ENCODE data around the gene FBXL7. TPM values are rescaled to one million over a fixed set of nuclear protein-coding genes. Genes with fewer than 3 reads are reported as not detected.

FBXL7 gene
- total and polyA plus RNA-seq, 2 of the 8 experiments (the other 6 are each of a cell fraction or from before 2014, with no cell fraction given): 17.7 to 17.8 TPM

DNA sequence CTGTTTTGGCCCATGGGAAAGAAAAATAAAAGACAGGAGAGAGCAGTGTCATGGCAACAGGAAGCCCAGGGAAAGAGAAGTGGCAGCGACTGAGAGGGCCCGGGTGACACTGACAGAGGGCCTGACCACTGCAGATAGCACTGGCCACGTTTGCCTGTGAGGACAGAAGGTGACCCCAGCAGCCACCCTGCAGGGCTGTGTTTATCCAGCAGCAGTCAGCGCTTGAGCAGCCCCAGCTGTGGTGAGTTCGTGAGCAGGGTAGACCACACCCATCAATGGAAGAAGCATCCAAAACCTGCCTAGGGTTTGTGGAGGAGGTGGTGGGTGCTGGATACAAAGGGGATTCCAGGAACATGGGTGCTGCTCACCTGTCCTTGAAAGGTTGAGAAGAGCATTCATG lies 457.1 kb downstream of the FBXL7 start (continued):
- TF ChIP-seq, protein P1, sequence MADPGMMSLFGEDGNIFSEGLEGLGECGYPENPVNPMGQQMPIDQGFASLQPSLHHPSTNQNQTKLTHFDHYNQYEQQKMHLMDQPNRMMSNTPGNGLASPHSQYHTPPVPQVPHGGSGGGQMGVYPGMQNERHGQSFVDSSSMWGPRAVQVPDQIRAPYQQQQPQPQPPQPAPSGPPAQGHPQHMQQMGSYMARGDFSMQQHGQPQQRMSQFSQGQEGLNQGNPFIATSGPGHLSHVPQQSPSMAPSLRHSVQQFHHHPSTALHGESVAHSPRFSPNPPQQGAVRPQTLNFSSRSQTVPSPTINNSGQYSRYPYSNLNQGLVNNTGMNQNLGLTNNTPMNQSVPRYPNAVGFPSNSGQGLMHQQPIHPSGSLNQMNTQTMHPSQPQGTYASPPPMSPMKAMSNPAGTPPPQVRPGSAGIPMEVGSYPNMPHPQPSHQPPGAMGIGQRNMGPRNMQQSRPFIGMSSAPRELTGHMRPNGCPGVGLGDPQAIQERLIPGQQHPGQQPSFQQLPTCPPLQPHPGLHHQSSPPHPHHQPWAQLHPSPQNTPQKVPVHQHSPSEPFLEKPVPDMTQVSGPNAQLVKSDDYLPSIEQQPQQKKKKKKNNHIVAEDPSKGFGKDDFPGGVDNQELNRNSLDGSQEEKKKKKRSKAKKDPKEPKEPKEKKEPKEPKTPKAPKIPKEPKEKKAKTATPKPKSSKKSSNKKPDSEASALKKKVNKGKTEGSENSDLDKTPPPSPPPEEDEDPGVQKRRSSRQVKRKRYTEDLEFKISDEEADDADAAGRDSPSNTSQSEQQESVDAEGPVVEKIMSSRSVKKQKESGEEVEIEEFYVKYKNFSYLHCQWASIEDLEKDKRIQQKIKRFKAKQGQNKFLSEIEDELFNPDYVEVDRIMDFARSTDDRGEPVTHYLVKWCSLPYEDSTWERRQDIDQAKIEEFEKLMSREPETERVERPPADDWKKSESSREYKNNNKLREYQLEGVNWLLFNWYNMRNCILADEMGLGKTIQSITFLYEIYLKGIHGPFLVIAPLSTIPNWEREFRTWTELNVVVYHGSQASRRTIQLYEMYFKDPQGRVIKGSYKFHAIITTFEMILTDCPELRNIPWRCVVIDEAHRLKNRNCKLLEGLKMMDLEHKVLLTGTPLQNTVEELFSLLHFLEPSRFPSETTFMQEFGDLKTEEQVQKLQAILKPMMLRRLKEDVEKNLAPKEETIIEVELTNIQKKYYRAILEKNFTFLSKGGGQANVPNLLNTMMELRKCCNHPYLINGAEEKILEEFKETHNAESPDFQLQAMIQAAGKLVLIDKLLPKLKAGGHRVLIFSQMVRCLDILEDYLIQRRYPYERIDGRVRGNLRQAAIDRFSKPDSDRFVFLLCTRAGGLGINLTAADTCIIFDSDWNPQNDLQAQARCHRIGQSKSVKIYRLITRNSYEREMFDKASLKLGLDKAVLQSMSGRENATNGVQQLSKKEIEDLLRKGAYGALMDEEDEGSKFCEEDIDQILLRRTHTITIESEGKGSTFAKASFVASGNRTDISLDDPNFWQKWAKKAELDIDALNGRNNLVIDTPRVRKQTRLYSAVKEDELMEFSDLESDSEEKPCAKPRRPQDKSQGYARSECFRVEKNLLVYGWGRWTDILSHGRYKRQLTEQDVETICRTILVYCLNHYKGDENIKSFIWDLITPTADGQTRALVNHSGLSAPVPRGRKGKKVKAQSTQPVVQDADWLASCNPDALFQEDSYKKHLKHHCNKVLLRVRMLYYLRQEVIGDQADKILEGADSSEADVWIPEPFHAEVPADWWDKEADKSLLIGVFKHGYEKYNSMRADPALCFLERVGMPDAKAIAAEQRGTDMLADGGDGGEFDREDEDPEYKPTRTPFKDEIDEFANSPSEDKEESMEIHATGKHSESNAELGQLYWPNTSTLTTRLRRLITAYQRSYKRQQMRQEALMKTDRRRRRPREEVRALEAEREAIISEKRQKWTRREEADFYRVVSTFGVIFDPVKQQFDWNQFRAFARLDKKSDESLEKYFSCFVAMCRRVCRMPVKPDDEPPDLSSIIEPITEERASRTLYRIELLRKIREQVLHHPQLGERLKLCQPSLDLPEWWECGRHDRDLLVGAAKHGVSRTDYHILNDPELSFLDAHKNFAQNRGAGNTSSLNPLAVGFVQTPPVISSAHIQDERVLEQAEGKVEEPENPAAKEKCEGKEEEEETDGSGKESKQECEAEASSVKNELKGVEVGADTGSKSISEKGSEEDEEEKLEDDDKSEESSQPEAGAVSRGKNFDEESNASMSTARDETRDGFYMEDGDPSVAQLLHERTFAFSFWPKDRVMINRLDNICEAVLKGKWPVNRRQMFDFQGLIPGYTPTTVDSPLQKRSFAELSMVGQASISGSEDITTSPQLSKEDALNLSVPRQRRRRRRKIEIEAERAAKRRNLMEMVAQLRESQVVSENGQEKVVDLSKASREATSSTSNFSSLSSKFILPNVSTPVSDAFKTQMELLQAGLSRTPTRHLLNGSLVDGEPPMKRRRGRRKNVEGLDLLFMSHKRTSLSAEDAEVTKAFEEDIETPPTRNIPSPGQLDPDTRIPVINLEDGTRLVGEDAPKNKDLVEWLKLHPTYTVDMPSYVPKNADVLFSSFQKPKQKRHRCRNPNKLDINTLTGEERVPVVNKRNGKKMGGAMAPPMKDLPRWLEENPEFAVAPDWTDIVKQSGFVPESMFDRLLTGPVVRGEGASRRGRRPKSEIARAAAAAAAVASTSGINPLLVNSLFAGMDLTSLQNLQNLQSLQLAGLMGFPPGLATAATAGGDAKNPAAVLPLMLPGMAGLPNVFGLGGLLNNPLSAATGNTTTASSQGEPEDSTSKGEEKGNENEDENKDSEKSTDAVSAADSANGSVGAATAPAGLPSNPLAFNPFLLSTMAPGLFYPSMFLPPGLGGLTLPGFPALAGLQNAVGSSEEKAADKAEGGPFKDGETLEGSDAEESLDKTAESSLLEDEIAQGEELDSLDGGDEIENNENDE (IDR thresholded peaks at IDR 0.05; ENCODE audit: insufficient replicate concordance, low read length): no peak
- no peak for TF ChIP-seq MAFK (IDR thresholded peaks at IDR 0.05; ENCODE audit: low read depth, low read length)
- no peak for TF ChIP-seq KDM5A (IDR thresholded peaks at IDR 0.05; ENCODE audit: low read length)
- TF ChIP-seq EGR1 (IDR thresholded peaks at IDR 0.05; ENCODE audit: borderline replicate concordance, low read depth, low read length): no peak

Data from H1 (cell line).